RWPE2 (cell line): ENCODE measurements around the gene LOXL4.

Source experiments
- ATAC-seq: fragments of 200-7000 bp; cut with Tn5 transposase; 3 replicates; pipeline ENCODE4 v1.9.1; 2021; ENCODE audit warnings: low read depth
- DNase-seq: peaks from one replicate; pipeline ENCODE4 v3.0.0-alpha.2; 2020; ENCODE audit warnings: low spot score
- H3K27ac ChIP-seq: fragments of 450-650 bp; 2 replicates; pipeline ENCODE4 v1.5.1; 2017; ENCODE audit warnings: mild to moderate bottlenecking; ENCODE audit not compliant: poor library complexity, severe bottlenecking
- H3K27me3 ChIP-seq: fragments of 250-450 bp; sonication (Bioruptor Pico); 2 replicates; pipeline ENCODE4 v1.5.1; 2021; ENCODE audit warnings: mild to moderate bottlenecking, moderate library complexity; ENCODE audit not compliant: insufficient read depth, poor library complexity, severe bottlenecking
- H3K36me3 ChIP-seq: fragments of 250-450 bp; sonication (Bioruptor Pico); 2 replicates; pipeline ENCODE4 v1.5.1; 2020; ENCODE audit warnings: low read depth, mild to moderate bottlenecking, moderate library complexity
- H3K4me1 ChIP-seq: fragments of 250-450 bp; sonication (Bioruptor Pico); 2 replicates; pipeline ENCODE4 v1.5.1; 2021; ENCODE audit warnings: mild to moderate bottlenecking, moderate library complexity; ENCODE audit not compliant: insufficient read depth, poor library complexity, severe bottlenecking
- H3K4me3 ChIP-seq: fragments of 250-450 bp; sonication (Bioruptor Pico); 2 replicates; pipeline ENCODE4 v1.5.1; 2021; ENCODE audit warnings: mild to moderate bottlenecking, moderate library complexity; ENCODE audit not compliant: severe bottlenecking
- H3K9me3 ChIP-seq: fragments of 250-450 bp; sonication (Bioruptor Pico); 2 replicates; pipeline ENCODE4 v1.5.1; 2021; ENCODE audit warnings: mild to moderate bottlenecking, moderate library complexity; ENCODE audit not compliant: severe bottlenecking
- CTCF ChIP-seq: fragments of 450-650 bp; IDR thresholded peaks from one replicate; pipeline ENCODE4 v1.5.1; 2017; ENCODE audit warnings: mild to moderate bottlenecking, moderate library complexity; ENCODE audit not compliant: poor library complexity, severe bottlenecking

LOXL4 gene

DNA sequence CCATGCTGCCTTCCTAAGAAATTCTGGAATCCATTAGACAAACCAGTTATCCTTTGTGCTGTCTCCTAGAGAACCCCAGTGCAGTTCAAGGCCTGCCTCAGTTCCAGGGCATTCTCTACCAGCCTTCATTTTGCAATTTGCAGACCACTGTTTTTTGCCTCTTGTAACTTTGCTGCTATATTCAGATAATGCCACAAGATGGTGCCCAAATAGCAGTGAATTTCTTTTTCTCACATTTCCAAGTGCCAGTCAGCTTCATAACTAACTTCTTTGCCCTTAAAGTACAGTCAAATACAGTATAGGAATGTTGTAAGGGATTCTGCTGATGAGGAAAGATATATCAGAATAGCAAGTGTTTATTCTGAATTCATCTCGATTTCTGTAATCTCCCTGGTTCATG, 25.2 kb downstream of the LOXL4 start:
- TF ChIP-seq CTCF, result peak; percentile 49
- no peak overlapping the region for H3K27ac ChIP-seq
- peaks cover 82% of the 10 kb centered on the region for H3K36me3 ChIP-seq
- no peak for ATAC-seq
- H3K27me3 ChIP-seq, result no peaks in the 10 kb centered on the region
- no peaks in the 10 kb centered on the region for H3K9me3 ChIP-seq
- DNase-seq, result no peak
- H3K4me3 ChIP-seq, result no peak overlapping the region
- no peaks in the 10 kb centered on the region for H3K4me1 ChIP-seq

DNA sequence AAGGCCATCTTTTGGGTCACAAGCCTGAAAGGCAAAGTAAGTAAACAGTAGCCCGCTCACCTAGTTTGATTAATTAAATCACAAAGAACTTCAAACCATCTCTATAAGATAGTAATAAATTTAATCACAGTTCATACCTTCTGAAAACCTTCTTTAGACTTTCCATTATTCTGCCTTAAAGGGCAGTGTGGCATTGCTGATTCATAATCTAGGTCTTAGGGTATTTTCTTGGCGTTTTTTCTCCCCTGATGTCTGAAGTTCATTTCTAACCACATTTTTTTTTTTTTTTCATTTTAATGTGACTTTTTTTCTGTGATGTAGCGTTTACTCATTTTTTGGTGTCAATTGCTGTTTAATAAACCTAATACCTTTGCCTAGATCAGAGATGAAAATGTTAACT, 27.5 kb downstream of the LOXL4 start:
- Histone ChIP-seq H3K4me1 (no peaks in the 10 kb centered on the region), H3K27ac (no peak overlapping the region), H3K4me3 (no peak overlapping the region), H3K36me3 (peaks cover 85% of the 10 kb centered on the region), H3K9me3 (no peaks in the 10 kb centered on the region), H3K27me3 (no peaks in the 10 kb centered on the region)
- no peak for ATAC-seq
- no peak for TF ChIP-seq CTCF
- no peak for DNase-seq

- Histone ChIP-seq H3K4me1 (no peaks in the 10 kb centered on the region), H3K4me3 (no peak overlapping the region), H3K9me3 (no peaks in the 10 kb centered on the region), H3K27me3 (no peaks in the 10 kb centered on the region), H3K27ac (no peak overlapping the region), H3K36me3 (peaks cover 76% of the 10 kb centered on the region)
- TF ChIP-seq CTCF, result no peak
- DNase-seq, result no peak
- no peak for ATAC-seq
Observed at GRCh38 chr10:98238391-98238790, 29.6 kb downstream of the LOXL4 start.

- ATAC-seq, result no peak
- DNase-seq, result no peak
- H3K27me3 ChIP-seq, result no peaks in the 10 kb centered on the region
- no peaks in the 10 kb centered on the region for H3K4me1 ChIP-seq
- H3K27ac ChIP-seq, result no peak overlapping the region
- no peak overlapping the region for H3K4me3 ChIP-seq
- no peaks in the 10 kb centered on the region for H3K9me3 ChIP-seq
- TF ChIP-seq CTCF, result no peak
- H3K36me3 ChIP-seq, result peaks cover 75% of the 10 kb centered on the region
Observed at GRCh38 chr10:98236862-98237261, 31.1 kb downstream of the LOXL4 start.

GRCh38 chr10:98235846-98236245, 32.1 kb downstream of the LOXL4 start:
- H3K27me3 ChIP-seq, result no peaks in the 10 kb centered on the region
- H3K36me3 ChIP-seq, result peaks cover 77% of the 10 kb centered on the region
- no peak for DNase-seq
- TF ChIP-seq CTCF, result no peak
- no peak for ATAC-seq
- no peak overlapping the region for H3K27ac ChIP-seq
- H3K4me1 ChIP-seq, result no peaks in the 10 kb centered on the region
- no peaks in the 10 kb centered on the region for H3K9me3 ChIP-seq
- H3K4me3 ChIP-seq, result no peak overlapping the region
